Smooth muscle cell (in vitro differentiated cells): ENCODE results near the gene CFAP299. TPM values are rescaled to one million over a fixed set of nuclear protein-coding genes. Genes with fewer than 3 reads are reported as not detected.

Experiments used
- DNase-seq: peaks from one replicate; lab custom pipeline; 2025; ENCODE audit not compliant: unreplicated experiment; lab: John Stamatoyannopoulos, UW
- H2AFZ ChIP-seq: fragments of 200-600 bp; sonication (generic); 2 replicates; pipeline ENCODE4 v1.6.0; 2016; ENCODE audit warnings: antibody characterized with exemption, low read depth, mild to moderate bottlenecking
- H3F3A ChIP-seq: fragments of 200-600 bp; sonication (generic); 2 replicates; pipeline ENCODE4 v1.6.0; 2017; ENCODE audit warnings: antibody characterized with exemption, low read depth
- H3K27ac ChIP-seq: fragments of 200-600 bp; sonication (generic); 2 replicates; pipeline ENCODE4 v1.5.1; 2016; ENCODE audit warnings: low read depth, mild to moderate bottlenecking
- H3K27me3 ChIP-seq: fragments of 200-600 bp; sonication (generic); 2 replicates; pipeline ENCODE4 v1.6.1; 2016; ENCODE audit warnings: low read depth, mild to moderate bottlenecking
- H3K36me3 ChIP-seq: fragments of 200-600 bp; sonication (generic); 2 replicates; pipeline ENCODE4 v1.5.1; 2016; ENCODE audit warnings: low read depth
- H3K4me1 ChIP-seq: fragments of 200-600 bp; sonication (generic); 2 replicates; pipeline ENCODE4 v1.5.1; 2016; ENCODE audit warnings: low read depth
- H3K4me2 ChIP-seq: fragments of 200-600 bp; sonication (generic); 2 replicates; pipeline ENCODE4 v1.6.0; 2016; ENCODE audit warnings: mild to moderate bottlenecking
- H3K4me3 ChIP-seq: fragments of 200-600 bp; sonication (generic); 2 replicates; pipeline ENCODE4 v1.5.1; 2016; ENCODE audit warnings: mild to moderate bottlenecking
- H3K79me2 ChIP-seq: fragments of 200-600 bp; sonication (generic); 2 replicates; pipeline ENCODE4 v1.6.0; 2016; ENCODE audit warnings: low read depth, mild to moderate bottlenecking
- H3K9ac ChIP-seq: fragments of 200-600 bp; sonication (generic); 2 replicates; pipeline ENCODE4 v1.6.0; 2016; ENCODE audit warnings: low read depth
- H3K9me3 ChIP-seq: fragments of 200-600 bp; sonication (generic); replicated peaks from 2 replicates; pipeline ENCODE4 v1.5.1; 2016; ENCODE audit warnings: low read depth
- H4K20me1 ChIP-seq: fragments of 200-600 bp; sonication (generic); 2 replicates; pipeline ENCODE4 v1.6.0; 2016; ENCODE audit warnings: low read depth
- CTCF ChIP-seq: fragments of 200-600 bp; sonication (generic); IDR thresholded peaks from 2 replicates; pipeline ENCODE4 v1.5.1; 2017; ENCODE audit warnings: borderline replicate concordance, mild to moderate bottlenecking, antibody characterized with exemption; ENCODE audit not compliant: insufficient read depth, poor library complexity, severe bottlenecking
- WGBS: methylation state at CpG from one replicate; pipeline ENCODE4 v1.1.7; 2016; ENCODE audit warnings: low lambda C conversion rate; 5-methylcytosine and 5-hydroxymethylcytosine counted together
- polyA plus RNA-seq: library from polyadenylated mRNA; unstranded; fragments of >200 nt; fragmentation: Nextera tagmentation; extraction: Ambion mirVana; gene quantifications from 2 replicates; pipeline ENCODE4 v1.2.1, GENCODE V29; 2016
- total RNA-seq: library from RNA; depleted of rRNA; stranded (reverse); fragments of >200 nt; gene quantifications from 2 replicates; pipeline ENCODE4 v1.2.3, GENCODE V29; 2014

CFAP299 gene
- total and polyA plus RNA-seq, 2 experiments from 2014 or later: not detected

GRCh38 chr4:80931631-80932081 is 596.1 kb downstream of the CFAP299 start:
- Histone ChIP-seq H3K27me3 (no peaks in the 10 kb centered on the region), H2AFZ (no peak overlapping the region), H3K4me2 (no peak overlapping the region), H3F3A (no peaks in the 10 kb centered on the region), H3K79me2 (no peaks in the 10 kb centered on the region), H3K9me3 (no peaks in the 10 kb centered on the region), H3K27ac (no peak overlapping the region), H3K4me3 (no peak overlapping the region), H3K4me1 (no peaks in the 10 kb centered on the region), H3K9ac (no peak overlapping the region), H4K20me1 (no peaks in the 10 kb centered on the region), H3K36me3 (no peaks in the 10 kb centered on the region)
- no peak for DNase-seq
- no peak for TF ChIP-seq CTCF
- 92% methylated on average over 4 of the region's 4 CpGs for WGBS

GRCh38 chr4:80948141-80948540 is 612.6 kb downstream of the CFAP299 start:
- 60% methylated on average over 1 of the region's 1 CpG for WGBS
- H3K9ac ChIP-seq: no peak overlapping the region
- H3K36me3 ChIP-seq: no peaks in the 10 kb centered on the region
- H3F3A ChIP-seq: no peaks in the 10 kb centered on the region
- H2AFZ ChIP-seq: no peak overlapping the region
- DNase-seq: no peak
- no peak overlapping the region for H3K27ac ChIP-seq
- no peak for TF ChIP-seq CTCF
- H3K4me1 ChIP-seq: no peaks in the 10 kb centered on the region
- H4K20me1 ChIP-seq: no peaks in the 10 kb centered on the region
- H3K4me2 ChIP-seq: no peak overlapping the region
- H3K27me3 ChIP-seq: no peaks in the 10 kb centered on the region
- H3K4me3 ChIP-seq: no peak overlapping the region
- H3K9me3 ChIP-seq: no peaks in the 10 kb centered on the region
- no peaks in the 10 kb centered on the region for H3K79me2 ChIP-seq

- TF ChIP-seq CTCF: no peak
- H3K27me3 ChIP-seq: no peaks in the 10 kb centered on the region
- H4K20me1 ChIP-seq: no peaks in the 10 kb centered on the region
- H3K79me2 ChIP-seq: no peaks in the 10 kb centered on the region
- H3K4me3 ChIP-seq: no peak overlapping the region
- H2AFZ ChIP-seq: no peak overlapping the region
- no peaks in the 10 kb centered on the region for H3K9me3 ChIP-seq
- H3K27ac ChIP-seq: no peak overlapping the region
- no peaks in the 10 kb centered on the region for H3F3A ChIP-seq
- no peak overlapping the region for H3K9ac ChIP-seq
- H3K4me2 ChIP-seq: no peak overlapping the region
- no peak for DNase-seq
- no peaks in the 10 kb centered on the region for H3K4me1 ChIP-seq
- H3K36me3 ChIP-seq: no peaks in the 10 kb centered on the region
Measured at GRCh38 chr4:80948995-80949394, 613.5 kb downstream of the CFAP299 start.

- H3K27ac ChIP-seq: no peak overlapping the region
- no peak for DNase-seq
- H3K4me1 ChIP-seq: no peaks in the 10 kb centered on the region
- H3K9me3 ChIP-seq: no peaks in the 10 kb centered on the region
- H3K4me2 ChIP-seq: no peak overlapping the region
- no peak overlapping the region for H2AFZ ChIP-seq
- H3K36me3 ChIP-seq: no peaks in the 10 kb centered on the region
- no peak for TF ChIP-seq CTCF
- H3K9ac ChIP-seq: no peak overlapping the region
- no peaks in the 10 kb centered on the region for H4K20me1 ChIP-seq
- WGBS: 91% methylated on average over 3 of the region's 3 CpGs
- H3K27me3 ChIP-seq: no peaks in the 10 kb centered on the region
- H3F3A ChIP-seq: no peaks in the 10 kb centered on the region
- no peak overlapping the region for H3K4me3 ChIP-seq
- no peaks in the 10 kb centered on the region for H3K79me2 ChIP-seq
Measured at GRCh38 chr4:80956421-80956820, 620.9 kb downstream of the CFAP299 start.
